NCI-H1694 treated with DMSO at 0.1 percent for 48 hours (cell line): ENCODE data around the gene STOM.
"Not testable (repeated sequence)": the region's sequence is repeated elsewhere in the genome, so short reads cannot be mapped to it uniquely, and the experiment has no call there.

Experiments used
- DNase-seq: peaks from one replicate; lab custom pipeline; 2025; lab: John Stamatoyannopoulos, UW

Gene STOM

DNA sequence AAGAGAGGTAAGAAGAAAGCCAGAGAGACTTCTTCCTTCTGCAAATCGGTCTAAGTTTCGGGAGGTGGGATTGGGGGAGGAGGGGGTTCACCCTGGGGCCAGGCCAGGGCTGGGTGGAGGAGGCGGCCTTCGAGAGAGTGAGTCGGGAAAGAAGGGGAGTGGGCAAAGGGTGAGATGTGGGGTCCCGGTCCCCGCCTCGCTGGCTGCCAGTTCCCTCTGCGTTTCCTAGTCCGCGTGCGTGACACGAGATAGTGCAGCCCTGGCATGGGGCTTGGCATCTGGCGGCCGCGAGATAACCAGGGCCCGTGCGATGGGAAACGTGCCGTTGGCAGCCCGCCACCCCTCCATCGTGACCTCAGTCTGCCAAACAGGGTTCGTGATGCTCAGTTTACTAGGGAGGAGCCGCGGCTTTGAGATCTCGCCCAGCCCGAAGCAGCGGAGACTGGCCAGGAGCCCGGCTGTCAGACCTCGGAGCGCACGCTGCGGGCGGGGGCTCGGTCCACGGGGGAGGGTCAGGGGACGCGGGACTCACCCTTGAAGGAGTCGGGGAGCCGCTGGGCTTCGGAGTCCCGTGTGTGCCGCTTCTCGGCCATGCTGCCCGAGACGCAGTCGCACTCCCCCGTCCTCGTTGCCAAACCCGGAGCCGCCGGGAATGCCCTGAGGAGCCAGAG, at the start of gene STOM:
Gene STOM, minus strand, starts transcription at position 656 of the 671 bp plus-strand sequence. Its CDS starts 63 bp downstream, at position 593.
- no peak for DNase-seq

DNA sequence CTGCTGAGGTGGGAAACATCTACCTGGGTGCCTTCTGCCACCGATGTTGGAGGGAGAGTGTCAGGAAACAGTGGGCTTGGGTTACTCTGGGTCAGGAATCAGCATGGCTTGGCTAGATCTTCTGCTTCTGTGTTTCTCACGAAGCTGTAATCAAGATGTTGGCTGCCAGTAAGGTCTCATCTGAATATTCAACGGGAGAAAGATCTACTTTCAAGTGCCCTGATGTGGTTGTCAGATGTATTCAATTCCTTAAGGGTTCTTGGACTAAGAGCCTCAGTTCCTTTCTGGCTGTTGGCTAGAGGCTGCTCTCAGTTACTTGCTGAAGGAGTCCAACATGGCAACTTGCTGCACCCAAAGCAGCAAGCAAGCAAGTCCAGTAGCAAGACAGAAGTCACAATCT, 41.9 kb upstream of the STOM start:
- DNase-seq, result no peak

DNA sequence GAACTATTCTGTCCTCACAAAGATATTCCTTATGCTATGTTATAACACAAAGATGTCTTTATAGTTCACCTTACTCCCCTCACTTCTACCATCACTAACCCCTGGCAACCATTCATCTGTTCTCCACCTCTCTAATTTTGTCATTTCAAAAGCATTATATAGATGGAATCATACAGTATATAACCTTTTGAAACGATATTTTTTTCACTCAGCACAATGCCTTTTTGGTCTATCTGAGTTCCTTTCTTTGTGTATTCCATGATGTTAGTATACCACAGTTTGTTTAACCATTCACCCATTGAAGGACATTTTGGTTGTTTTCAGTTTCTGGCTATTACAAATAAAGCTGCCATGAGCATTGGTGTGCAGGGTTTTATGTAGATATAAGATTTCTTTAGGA, 35.8 kb upstream of the STOM start:
- no peak for DNase-seq

DNA sequence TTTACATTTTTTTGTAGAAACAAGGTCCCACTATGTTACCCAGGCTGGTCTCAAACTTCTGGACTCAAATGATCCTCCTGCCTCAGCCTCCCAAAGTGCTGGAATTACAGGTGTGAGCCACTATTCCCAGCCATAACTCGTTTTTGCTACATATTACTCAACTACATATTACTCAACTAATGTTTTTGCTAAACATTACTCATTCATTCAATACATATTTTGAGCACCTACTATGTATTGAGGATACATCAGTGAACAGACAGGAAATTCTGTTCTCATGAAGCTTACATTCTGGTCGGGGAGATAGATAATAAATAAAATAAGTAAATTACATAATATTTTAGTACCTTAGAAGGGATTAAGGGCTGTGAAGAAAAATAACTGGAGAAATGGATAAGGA, 34.9 kb upstream of the STOM start:
- no peak for DNase-seq

DNA sequence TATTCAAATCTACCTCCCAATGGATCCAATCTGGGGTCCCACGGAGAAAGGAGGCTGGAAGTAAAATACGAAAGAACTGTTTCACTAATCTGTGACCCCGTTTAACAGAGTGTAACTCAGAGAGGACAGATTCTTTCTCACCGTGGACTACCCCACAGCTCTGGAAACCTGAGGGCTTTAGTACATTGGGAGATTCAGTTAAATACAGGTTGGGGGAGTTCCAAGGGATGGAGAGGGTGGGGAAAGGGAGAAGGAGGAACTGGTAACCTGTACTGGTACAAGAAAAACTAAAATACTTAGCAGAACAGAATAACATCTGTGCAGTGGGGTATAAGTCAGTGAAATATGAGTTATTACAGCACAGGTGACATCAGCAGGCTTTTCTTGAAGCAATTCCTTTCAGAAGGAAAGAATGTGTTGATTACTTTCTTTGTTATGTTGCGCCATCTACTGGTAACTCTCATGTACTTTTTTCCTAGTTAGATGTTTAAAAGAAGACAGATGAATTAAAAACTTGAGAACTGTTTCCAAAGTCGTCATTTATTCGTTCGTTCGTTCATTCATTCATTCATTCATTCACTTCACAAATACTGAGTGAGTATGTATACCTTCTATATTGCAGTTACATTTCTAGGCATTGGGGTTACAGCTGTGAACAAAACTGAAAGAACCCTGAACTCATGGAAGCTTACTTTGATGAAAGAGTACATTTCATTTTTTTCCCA, 30.0 kb upstream of the STOM start:
- peak; percentile 62 for DNase-seq

- no peak for DNase-seq
Observed at GRCh38 chr9:121399126-121399882, 29.3 kb upstream of the STOM start.

DNA sequence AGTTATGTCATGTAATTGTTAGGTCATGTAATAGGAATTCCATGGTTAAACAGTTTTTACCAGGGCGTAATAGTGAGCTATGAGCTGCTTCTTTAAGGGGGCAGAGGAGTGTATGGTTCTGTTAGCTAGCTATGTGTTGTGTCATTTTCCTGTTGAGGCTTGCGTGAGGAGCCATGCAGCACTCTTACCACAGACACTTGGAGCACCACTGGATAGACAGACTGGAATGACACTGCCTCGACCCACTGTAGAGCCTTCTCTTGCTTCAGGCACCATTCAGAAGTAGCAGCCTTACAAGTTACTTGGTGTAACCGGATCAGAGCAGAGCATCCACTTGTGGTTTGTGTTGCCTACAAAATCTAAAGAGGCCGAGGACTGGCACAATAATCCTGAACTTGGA, 28.3 kb upstream of the STOM start:
- DNase-seq, result no peak

- DNase-seq, result not testable (repeated sequence)
Observed at GRCh38 chr9:121397277-121397676, 27.2 kb upstream of the STOM start.

DNA sequence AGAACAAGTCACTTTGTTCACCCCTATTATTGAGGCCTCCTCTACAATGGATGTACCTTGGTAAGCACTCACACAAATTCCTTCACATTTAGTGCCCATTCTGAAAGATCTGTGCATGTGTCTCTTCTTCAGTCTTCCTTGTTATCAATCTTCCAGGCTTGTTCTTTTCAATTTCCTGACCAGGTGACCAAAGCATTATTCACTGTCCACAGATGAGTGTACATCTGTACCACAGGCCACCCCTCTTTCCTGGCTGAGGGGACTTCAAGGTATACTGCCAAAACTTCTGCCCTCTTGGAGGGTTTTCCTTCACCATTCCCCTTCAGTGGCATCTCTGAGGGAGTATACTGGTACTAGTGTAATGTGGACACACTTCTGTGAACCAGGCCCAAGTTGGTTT, 25.5 kb upstream of the STOM start:
- DNase-seq, result no peak

GRCh38 chr9:121394292-121394691, 24.2 kb upstream of the STOM start:
- no peak for DNase-seq

DNA sequence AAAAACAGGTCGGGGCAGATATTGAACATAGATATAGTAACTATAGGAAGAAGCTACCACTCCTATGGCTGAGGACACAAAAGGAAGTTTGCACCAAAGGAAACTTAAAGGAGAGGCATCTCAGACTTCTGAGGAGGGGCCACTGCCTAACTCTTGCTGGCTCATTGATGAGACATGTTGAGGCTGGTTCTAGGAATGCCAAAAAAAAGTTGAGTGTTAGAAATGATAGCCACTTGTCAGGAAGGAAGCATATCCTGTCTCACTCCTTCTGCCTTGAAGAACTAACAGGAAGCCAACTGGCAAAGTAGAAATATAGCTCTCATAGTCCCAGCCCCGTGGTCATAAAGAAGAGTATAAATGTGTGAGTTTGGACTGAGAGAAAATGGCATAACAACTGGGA, 23.3 kb upstream of the STOM start:
- no peak for DNase-seq

DNA sequence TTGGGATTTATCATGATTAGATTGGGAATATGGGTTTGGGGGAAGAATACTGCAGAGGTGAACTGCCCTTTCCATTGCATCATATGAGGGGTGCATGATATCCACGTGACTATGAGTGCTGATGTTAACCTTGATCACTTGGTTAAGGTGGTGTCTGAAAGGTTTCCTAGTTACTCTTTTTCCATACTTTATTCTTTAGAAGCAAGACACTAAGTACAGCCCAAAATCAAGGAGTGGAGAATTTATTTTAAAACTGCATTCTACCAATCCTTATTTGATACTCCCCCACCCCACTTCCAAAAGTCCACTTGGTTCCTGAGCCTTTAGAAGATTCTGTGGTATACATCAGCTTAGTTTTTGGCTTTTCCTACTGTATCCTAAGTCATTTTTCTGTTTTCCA, 20.3 kb upstream of the STOM start:
- DNase-seq, result no peak

DNA sequence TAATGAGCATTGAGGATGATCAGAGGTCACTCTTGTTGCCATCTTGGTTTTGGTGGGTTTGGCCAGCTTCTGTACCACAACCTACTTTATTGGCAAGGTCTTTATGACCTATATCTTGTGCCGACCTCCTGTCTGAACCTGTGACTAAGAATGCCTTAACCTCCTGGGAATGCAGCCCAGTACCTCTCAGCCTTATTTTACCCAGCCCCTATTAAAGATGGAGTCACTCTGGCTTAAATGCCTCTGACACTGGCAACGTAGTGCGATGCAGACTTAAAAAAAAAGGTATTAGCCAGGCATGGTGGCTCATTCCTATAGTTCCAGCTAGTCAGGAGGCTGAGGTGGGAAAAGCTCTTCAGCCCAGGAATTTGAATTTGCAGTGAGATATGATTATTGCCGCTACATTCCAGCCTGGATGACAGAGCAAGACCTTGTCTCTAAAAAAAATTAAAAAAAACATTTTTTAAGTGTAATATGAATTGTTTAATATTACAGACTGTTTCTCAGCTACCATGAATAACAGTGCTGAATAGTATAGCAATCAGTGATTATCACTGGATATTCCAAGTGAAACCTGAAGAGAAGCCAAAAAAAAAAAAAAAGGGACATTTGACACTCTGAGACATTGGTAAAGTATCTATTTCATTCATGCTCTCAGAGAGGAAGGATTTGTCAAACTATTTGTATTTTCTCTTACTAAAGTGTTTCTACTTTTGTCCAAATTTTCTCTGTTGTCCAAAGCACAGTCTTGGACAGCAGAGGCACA, 18.3 kb upstream of the STOM start:
- no peak for DNase-seq

DNA sequence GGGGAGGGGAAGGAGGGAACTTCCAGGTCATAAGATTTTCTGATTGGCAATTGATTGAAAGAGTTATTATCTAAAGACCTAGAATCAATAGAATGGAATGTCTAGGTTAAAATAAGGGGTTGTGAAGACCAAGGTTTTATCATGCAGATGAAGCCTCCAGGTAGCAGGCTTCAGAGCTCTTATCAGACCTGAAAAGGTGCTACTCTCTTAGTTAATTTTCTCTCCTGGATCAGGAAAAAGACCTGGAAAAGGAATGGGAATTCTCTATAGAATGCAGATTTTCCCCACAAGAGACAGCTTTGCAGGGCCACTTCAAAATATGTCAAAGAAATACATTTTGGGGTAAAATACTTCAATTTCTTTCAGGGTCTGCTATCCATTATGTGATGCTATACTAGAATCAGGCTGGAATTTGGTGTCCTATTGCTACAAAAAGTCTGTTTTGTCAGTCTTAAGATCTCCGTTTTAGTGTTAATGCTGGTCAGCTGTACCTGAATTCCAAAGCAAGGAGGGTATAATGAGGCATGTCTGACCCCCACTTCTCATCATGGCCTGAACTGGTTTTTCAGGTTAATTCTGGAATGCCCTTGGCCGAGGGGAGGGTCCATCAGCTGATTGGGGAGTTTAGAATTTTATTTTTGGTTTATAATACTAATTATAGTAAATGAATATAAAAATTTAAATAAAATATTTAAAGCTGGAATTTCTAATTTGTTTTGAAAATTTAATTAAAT, 16.6 kb upstream of the STOM start:
- no peak for DNase-seq

DNA sequence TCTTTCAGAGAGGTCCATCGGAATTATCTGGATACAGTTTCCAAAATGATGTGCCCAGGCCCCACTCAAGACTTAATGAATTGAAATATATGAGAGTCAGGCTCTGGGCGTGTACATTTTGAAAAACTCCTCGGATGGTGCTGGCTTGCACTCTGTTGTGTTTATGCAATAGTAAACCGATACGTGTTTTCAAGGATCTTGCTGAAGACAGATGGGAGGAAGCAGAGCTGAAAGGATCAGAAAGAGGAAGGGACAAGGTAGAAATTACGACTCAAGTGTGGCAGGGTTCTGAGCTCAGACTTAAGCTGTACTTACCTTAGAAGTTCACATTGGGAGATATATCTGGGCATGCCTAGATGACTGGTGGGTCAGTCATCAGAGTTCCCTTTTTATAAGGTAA, 13.7 kb upstream of the STOM start:
- DNase-seq, result no peak

- DNase-seq, result no peak
Observed at GRCh38 chr9:121380846-121381245, 10.8 kb upstream of the STOM start.

DNA sequence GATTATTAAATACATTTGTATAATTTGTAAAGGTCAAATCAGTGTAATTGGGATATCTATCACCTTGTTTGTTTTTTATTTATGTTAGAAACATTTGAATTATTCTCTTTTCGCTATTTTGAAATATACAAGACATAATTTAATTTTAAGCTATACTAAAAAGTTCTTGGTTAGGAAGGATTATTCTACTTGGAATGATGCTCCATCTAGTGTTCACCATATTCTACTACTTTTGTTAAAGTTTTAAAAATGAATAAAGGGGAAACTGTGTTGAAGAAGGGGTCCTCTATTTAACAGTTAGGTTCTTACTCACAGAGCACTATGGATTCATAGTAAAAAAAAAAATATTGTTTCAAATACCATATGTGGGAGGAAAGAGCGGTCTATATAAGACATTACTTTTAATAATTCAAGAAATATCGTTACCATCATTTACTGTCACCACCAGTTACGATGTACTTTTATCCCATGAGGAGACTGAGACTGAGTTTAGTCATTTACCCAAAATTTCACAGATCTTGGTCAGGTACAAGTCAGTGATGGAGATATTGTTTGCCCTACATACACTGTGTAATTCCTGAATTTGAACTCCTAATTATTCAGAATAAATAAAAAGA, 6.3 kb upstream of the STOM start:
- DNase-seq, result peak; percentile 10

DNA sequence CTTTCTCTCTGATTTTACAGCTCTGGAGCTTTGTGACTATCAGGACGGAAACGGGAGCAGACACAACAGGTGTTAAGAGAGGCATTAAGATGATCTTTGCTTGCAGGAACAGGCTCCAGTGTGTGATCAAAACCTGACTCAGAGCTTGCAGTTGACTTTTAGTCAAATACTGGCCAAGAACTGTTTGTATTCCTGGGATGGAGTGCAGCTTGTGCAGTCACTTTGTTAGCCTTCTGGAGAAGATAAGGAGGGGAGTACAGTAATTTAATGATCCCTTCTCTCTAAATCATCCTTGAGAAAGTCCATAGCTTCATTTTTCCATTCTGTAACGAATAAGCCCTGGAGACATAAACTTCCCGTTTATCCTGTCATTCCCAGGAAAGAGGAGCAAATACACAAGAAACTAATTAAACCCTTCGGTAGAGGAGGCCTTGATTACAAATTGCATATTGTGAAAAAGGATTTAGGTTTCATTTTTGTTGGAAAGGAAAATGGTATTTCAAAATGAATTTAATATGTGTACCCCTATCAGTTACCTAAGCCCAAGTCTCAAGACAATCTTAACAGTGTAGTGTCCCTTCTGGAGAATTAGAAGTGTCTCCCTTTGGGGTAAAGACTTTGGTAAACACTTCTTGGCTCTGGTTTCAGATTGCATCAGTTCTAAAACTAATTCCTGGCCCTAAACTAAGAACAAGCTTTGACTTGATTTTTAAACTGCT, 3.1 kb upstream of the STOM start:
- DNase-seq, result no peak

- no peak for DNase-seq
Observed at GRCh38 chr9:121372239-121373010, 2.4 kb upstream of the STOM start.
